Right lung (tissue), 10 donors: ENCODE measurements around the gene POLR3H. TPM values are rescaled to one million over a fixed set of nuclear protein-coding genes. Genes with fewer than 3 reads are reported as not detected.
A peak's percentile ranks its signal among the peaks of the same experiment; 100 is the strongest.
"Not testable (repeated sequence)": the region's sequence is repeated elsewhere in the genome, so short reads cannot be mapped to it uniquely, and the experiment has no call there.

Experiments used
- DNase-seq, 2 donors: peaks; one replicate each; pipeline ENCODE4 v3.0.0-alpha.2; 2013
- long read RNA-seq, 8 donors: transcript quantifications; one replicate each; lab custom pipeline, GENCODE V29; 2026
- polyA plus RNA-seq, 5 donors: library from polyadenylated mRNA; unstranded; fragments of 120-200 nt; gene quantifications; one replicate each; pipeline versions ENCODE4 v1.2.1 to v1.2.3, GENCODE V29; 2013; ENCODE audit warnings: inconsistent platforms in 1 of 5, low replicate concordance in 1 of 5; ENCODE audit not compliant: insufficient read length in 5 of 5, insufficient read depth in 1 of 5

The POLR3H gene
- polyA plus RNA-seq: 10 to 100 TPM; 24.6 to 39.5 (median 27.3) TPM
- long read RNA-seq, donor 1, full-length matches to known transcripts: 6 of 6 reads
- long read RNA-seq, donor 1, partial matches to known transcripts: 0 of 6 reads
- long read RNA-seq, donor 1, other reads (novel, unspliced or antisense): 0 of 6 reads
- long read RNA-seq, donor 2, full-length matches to known transcripts: 9 of 9 reads
- long read RNA-seq, donor 2, partial matches to known transcripts: 0 of 9 reads
- long read RNA-seq, donor 2, other reads (novel, unspliced or antisense): 0 of 9 reads
- long read RNA-seq, donor 3, full-length matches to known transcripts: 6 of 6 reads
- long read RNA-seq, donor 3, partial matches to known transcripts: 0 of 6 reads
- long read RNA-seq, donor 3, other reads (novel, unspliced or antisense): 0 of 6 reads
- long read RNA-seq, donor 4, full-length matches to known transcripts: 3 of 3 reads
- long read RNA-seq, donor 4, partial matches to known transcripts: 0 of 3 reads
- long read RNA-seq, donor 4, other reads (novel, unspliced or antisense): 0 of 3 reads
- long read RNA-seq, donor 5, full-length matches to known transcripts: 4 of 10 reads
- long read RNA-seq, donor 5, partial matches to known transcripts: 6 of 10 reads
- long read RNA-seq, donor 5, other reads (novel, unspliced or antisense): 0 of 10 reads
- long read RNA-seq, donor 6, full-length matches to known transcripts: 11 of 109 reads
- long read RNA-seq, donor 6, partial matches to known transcripts: 89 of 109 reads
- long read RNA-seq, donor 6, other reads (novel, unspliced or antisense): 9 of 109 reads
- long read RNA-seq, donor 7, full-length matches to known transcripts: 6 of 6 reads
- long read RNA-seq, donor 7, partial matches to known transcripts: 0 of 6 reads
- long read RNA-seq, donor 7, other reads (novel, unspliced or antisense): 0 of 6 reads
- long read RNA-seq, donor 8, full-length matches to known transcripts: 4 of 4 reads
- long read RNA-seq, donor 8, partial matches to known transcripts: 0 of 4 reads
- long read RNA-seq, donor 8, other reads (novel, unspliced or antisense): 0 of 4 reads

GRCh38 chr22:41543854-41544670 lies at the start of gene POLR3H:
Gene POLR3H, minus strand, starts transcription at chr22:41544470. Its CDS starts 369 bp downstream, at chr22:41544101.
- peak; percentile 56 to 99 for DNase-seq

DNA sequence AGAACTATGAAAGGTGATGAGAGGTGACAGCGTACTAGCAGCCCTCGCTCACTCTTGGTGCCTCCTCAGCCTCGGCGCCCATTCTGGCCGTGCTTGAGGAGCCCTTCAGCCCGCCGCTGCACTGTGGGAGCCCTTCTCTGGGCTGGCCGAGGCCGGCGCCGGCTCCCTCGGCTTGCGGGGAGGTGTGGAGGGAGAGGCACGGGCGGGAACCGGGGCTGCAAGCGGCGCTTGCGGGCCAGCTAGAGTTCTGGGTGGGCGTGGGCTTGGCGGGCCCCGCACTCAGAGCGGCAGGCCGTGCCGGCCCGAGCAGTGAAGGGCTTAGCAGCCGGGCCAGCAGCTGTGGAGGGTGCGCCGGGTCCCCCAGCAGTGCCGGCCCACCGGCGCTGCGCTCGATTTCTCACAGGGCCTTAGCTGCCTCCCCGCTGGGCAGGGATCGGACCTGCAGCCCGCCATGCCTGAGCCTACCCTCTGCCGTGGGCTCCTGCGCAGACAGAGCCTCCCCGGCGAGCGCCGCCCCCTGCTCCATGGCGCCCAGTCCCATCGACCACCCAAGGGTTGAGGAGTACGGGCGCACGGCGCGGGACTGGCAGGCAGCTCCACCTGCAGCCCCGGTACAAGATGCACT lies 49.2 kb upstream of the POLR3H start:
- not testable (repeated sequence) for DNase-seq

- DNase-seq: peak; percentile 100
These were observed 45.3 kb upstream of the POLR3H start, which contains the start of gene PMM1 for GRCh38 chr22:41589391-41590241. Gene PMM1, minus strand, starts transcription at chr22:41589840. Its CDS starts 35 bp downstream, at chr22:41589805.

GRCh38 chr22:41587347-41587723 lies 43.1 kb upstream of the POLR3H start:
- no peak for DNase-seq

DNA sequence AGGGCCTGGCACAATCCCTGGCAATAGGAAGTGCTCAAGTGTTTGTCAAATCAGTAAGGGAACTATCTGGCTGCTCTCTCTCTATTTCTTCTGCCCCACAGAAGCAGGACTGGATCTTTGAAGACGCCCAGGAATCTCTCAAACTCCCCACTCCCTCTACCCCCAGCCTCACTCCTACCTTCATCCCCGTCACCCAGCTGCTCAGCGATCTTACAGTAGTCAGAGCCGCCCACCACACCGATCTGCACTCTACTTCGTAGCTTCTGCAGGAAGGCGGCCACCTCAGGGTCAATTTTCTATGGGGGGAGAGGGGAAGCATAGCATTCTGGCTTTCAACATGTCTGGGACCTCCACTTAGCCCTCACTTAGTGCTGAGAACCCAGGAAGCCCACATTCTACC lies 41.6 kb upstream of the POLR3H start:
- no peak for DNase-seq

- no peak for DNase-seq
These were observed 40.6 kb upstream of the POLR3H start for GRCh38 chr22:41584881-41585280.

DNA sequence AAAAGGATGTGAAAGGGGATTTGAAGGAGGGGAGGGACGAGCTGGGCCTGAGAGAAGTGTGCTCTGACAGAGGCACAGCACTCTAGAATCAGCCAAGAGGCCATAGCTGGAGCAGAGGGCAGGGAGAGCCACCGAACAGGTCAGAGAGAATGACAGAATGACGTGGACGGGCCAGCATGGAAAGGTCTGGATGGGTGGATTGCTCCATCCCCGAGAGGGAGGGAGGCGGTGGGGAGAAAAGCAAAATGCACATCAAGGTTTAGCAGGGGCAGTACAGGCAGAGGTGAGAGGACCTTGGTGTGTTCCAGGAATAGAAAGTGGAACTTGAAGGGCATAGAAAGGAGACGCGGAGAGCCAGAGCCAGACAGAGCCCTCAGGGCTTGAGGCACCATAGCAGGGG lies 38.4 kb upstream of the POLR3H start:
- no peak for DNase-seq

GRCh38 chr22:41579997-41580355 lies 35.7 kb upstream of the POLR3H start:
- no peak for DNase-seq

GRCh38 chr22:41579297-41579996 lies 35.2 kb upstream of the POLR3H start:
- DNase-seq: no peak

DNA sequence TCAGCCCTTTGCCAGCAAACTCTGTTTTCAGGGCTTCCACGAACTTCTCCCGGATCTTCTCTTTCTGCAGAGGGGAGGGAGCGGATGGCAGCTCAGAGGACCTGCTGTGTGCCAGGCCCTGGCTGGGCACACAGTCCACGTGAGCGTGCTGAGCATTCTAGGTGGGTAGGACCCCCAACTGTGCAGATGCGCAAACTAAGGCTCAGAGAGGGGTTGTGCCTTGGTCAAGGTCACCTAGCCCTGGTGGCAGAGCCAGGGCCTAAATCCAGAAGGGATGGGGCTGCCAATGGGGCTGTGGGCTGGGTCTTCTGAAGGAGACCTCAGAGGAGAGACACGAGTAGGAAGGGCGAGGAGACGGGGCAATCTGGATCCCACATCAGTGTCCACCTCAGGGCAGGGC lies 34.5 kb upstream of the POLR3H start:
- DNase-seq: no peak

DNA sequence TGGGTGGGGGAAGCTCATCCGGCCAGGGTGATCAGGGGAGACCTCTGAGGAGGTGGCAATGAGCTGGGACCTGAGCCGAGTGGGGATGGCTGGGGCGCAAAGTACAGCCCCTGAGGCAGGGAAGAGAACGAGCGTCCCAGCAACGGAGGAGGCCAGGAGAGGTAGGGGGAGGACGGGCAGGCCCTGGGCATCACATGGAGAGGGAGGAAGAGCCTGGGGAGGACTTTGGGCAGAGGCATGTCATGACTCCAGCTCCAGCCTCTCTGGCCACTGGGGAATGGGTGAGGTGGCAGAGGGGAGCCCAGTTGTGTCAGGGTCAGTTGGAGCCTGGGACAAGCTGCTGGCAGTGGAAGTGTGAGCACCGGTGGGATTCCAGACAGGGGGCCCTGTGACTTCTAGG lies 33.8 kb upstream of the POLR3H start:
- DNase-seq: no peak

DNA sequence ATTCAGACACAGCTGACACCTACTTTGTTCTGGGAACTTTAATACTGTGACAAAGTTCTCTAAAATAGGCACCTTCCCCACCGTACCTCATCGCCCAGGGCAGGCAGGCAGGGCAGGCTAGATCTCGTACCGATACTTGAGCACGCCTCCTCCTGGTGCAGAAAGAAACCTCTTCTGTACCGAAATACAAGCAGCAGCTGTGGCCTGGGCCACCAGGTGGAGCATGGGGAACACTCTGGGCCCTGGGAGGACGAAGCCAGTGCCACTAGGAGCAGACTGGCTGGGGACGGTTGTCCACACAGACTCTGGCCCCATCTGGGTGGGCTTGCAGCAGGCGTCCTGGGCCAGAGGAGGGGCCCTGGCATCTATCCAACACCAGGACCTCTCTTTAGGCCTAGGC lies 32.6 kb upstream of the POLR3H start:
- no peak for DNase-seq

DNA sequence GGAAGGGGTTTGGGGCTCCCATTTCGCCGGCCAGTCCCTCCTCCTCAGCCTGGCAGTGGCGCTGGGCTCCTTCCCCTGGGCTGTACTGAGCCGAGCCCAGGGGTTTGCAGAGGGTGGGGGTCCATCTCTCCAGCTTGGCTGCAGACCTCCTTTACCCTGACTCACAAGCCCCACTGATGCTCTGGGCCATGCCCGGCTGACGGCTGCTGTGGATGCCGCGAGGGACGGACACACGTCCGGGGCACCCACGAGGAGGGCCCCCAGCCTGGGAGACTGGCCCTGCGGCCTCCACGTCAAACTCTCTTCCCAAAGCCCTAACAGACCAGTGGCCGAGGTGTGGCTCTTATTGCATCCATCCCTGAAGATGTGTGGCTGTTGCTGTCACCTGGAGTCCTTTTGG lies 31.3 kb upstream of the POLR3H start:
- DNase-seq: no peak

- peak; percentile 68 to 73 for DNase-seq
These were observed 30.6 kb upstream of the POLR3H start for GRCh38 chr22:41574847-41575381.

- DNase-seq: no peak
These were observed 29.4 kb upstream of the POLR3H start for GRCh38 chr22:41573677-41574076.

GRCh38 chr22:41572305-41572704 lies 28.0 kb upstream of the POLR3H start:
- DNase-seq: not testable (repeated sequence)

DNA sequence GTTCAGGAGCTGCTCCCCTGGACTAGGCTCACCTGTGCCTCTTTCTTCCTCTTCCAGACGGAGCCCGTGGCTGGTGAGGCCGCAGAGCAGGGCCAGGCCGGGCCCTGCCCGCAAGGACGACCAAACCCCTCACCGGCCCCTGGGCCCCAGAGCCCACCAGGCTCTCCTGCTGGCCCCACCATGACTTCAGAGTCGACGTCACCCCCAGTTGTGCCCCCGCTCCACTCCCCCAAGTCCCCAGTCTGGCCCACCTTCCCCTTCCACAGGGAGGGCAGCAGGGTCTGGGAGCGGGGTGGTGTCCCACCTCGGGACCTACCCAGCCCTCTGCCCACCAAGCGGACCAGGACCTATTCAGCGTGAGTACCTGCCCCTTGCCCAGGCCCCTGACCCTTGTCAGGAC lies 27.5 kb upstream of the POLR3H start:
- DNase-seq: no peak

DNA sequence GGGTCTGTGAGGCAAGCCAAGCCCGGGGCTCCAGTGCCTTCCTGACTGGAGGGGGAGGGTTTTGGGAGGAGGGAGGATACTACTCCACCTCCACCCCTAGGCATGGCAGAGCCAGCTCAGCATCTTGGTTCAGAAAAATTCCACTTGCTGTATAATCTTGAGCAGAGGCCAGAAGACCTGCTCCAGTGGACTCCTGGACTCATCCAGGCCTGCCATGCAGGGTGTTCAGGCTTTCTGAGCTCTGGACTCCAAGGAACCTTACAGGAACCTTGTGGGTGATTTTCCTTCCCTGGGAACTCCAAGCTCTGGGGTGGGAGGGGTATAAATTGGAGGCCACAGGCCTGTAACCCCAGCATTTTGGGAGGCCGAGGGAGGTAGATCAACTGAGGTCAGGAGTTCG lies 26.0 kb upstream of the POLR3H start:
- no peak for DNase-seq

- no peak for DNase-seq
These were observed 24.5 kb upstream of the POLR3H start for GRCh38 chr22:41568811-41569210.
